Suprapubic skin (tissue), 4 donors: Measurements from ENCODE around the gene TMEM86B. TPM values are rescaled to one million over a fixed set of nuclear protein-coding genes. Genes with fewer than 3 reads are reported as not detected.

ENCODE experiments used
- DNase-seq, 2 donors: peaks; one replicate each; pipeline ENCODE4 v3.0.0-alpha.2; 2019; ENCODE audit warnings: low spot score in 2 of 2
- H3K27ac ChIP-seq: fragments of 200-600 bp; sonication (generic); one replicate; pipeline ENCODE4 v1.5.1; 2019
- H3K27me3 ChIP-seq: fragments of 200-600 bp; sonication (generic); one replicate; pipeline ENCODE4 v1.5.1; 2019
- H3K36me3 ChIP-seq: fragments of 200-600 bp; sonication (generic); one replicate; pipeline ENCODE4 v1.5.1; 2019
- H3K4me1 ChIP-seq: fragments of 200-600 bp; sonication (generic); one replicate; pipeline ENCODE4 v1.5.1; 2019
- H3K4me3 ChIP-seq: fragments of 200-600 bp; sonication (generic); one replicate; pipeline ENCODE4 v1.5.1; 2019; ENCODE audit warnings: mild to moderate bottlenecking
- H3K9me3 ChIP-seq: fragments of 200-600 bp; sonication (generic); one replicate; pipeline ENCODE4 v1.5.1; 2019
- EP300 ChIP-seq: sonication (generic); formaldehyde crosslinking; IDR thresholded peaks from one replicate; pipeline ENCODE4 v1.6.1; 2017; ENCODE audit warnings: antibody characterized with exemption
- POLR2A ChIP-seq, 2 donors: fragments of 450-650 bp; IDR thresholded peaks; one replicate each; pipeline ENCODE4 v1.6.1; 2017; ENCODE audit warnings: antibody characterized with exemption in 2 of 2, mild to moderate bottlenecking in 2 of 2, moderate library complexity in 2 of 2
- POLR2AphosphoS5 ChIP-seq, 3 donors: sonication (generic); formaldehyde crosslinking; IDR thresholded peaks; one replicate each; pipeline ENCODE4 v1.6.1; 2017; ENCODE audit warnings: antibody characterized with exemption in 3 of 3
- WGBS: methylation state at CpG from one replicate; pipeline ENCODE4 v1.1.5; 2018; 5-methylcytosine and 5-hydroxymethylcytosine counted together
- total RNA-seq, 4 donors: library from RNA; depleted of rRNA; stranded (reverse); fragments of >200 nt; gene quantifications; one replicate each; pipeline ENCODE4 v1.1.0, GENCODE V29; 2016
- TF ChIP-seq, protein P1 (sequence below), 2 donors: fragments of 200-600 bp in 1 of 2; fragments of 450-650 bp in 1 of 2; sonication (generic) in 1 of 2; IDR thresholded peaks; one replicate each; pipeline ENCODE4 v1.5.1; 2016 to 2019; ENCODE audit warnings: antibody characterized with exemption in 2 of 2, mild to moderate bottlenecking in 1 of 2, moderate library complexity in 1 of 2

Gene TMEM86B
- total RNA-seq, 4 donors from 2014 or later: 2.0 to 9.4 (median 4.2) TPM

DNA sequence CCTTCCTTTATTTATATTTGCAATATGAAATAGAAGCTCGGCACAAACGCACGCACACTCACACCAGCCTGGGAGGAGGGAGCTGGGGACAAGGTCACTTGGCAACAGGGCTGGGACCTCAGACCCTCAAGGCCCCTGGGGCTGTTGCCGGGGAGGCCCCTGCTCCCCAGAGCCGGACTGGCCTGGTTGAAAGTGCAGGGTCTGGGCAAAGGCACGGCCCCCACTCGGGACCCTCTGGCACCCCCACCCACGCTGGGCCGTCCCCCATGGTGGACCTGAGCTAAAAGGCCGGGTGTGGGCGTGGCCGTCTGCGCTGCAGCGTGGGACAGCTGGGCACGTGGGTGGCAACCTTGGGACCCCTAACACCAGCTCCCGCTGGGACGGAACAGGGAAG, 1.2 kb upstream of the TMEM86B start:
- no peak overlapping the region for H3K27ac ChIP-seq
- H3K27me3 ChIP-seq: no peaks in the 10 kb centered on the region
- no peaks in the 10 kb centered on the region for H3K9me3 ChIP-seq
- WGBS: 94% methylated on average over 17 of the region's 17 CpGs
- no peak overlapping the region for H3K4me3 ChIP-seq
- TF ChIP-seq, protein P1, sequence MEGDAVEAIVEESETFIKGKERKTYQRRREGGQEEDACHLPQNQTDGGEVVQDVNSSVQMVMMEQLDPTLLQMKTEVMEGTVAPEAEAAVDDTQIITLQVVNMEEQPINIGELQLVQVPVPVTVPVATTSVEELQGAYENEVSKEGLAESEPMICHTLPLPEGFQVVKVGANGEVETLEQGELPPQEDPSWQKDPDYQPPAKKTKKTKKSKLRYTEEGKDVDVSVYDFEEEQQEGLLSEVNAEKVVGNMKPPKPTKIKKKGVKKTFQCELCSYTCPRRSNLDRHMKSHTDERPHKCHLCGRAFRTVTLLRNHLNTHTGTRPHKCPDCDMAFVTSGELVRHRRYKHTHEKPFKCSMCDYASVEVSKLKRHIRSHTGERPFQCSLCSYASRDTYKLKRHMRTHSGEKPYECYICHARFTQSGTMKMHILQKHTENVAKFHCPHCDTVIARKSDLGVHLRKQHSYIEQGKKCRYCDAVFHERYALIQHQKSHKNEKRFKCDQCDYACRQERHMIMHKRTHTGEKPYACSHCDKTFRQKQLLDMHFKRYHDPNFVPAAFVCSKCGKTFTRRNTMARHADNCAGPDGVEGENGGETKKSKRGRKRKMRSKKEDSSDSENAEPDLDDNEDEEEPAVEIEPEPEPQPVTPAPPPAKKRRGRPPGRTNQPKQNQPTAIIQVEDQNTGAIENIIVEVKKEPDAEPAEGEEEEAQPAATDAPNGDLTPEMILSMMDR (IDR thresholded peaks at IDR 0.05): no peak
- TF ChIP-seq EP300: no peak
- no peak for TF ChIP-seq POLR2AphosphoS5 (IDR thresholded peaks at IDR 0.05)
- no peak for TF ChIP-seq POLR2A (IDR thresholded peaks at IDR 0.05)
- no peaks in the 10 kb centered on the region for H3K4me1 ChIP-seq
- DNase-seq: no peak
- peaks cover 82% of the 10 kb centered on the region for H3K36me3 ChIP-seq

DNA sequence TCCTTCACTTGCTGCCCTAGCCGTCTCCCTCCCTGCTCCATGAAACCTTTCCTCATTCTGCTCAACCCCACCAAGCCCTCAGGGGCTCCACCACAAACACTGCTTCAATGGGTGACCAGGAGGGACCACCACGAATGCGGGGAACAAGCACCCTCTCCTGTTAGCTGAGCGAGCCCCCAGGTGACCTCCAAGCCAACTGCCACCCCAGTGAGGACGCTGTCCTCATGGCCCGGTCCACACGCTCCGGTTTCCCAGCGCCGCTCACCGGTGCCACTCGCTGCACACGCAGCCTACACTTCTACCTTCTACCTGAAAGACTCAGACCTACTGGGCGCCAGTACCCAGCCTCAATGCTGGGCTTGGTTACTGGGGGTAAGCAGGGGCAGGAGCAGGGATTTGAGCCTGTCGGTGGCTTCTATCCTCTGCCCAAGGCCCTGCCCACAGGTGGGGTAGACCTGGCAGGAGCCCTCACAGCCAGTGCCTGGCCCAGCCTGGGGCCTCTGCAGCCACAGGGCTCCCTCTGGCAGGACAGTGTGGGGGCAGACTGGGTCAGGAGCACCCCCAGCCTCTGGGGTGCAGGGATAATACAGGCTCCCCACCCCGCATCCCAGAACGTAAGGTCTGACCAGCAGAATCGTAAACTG, 704 bp upstream of the TMEM86B start:
- Histone ChIP-seq H3K27ac (no peak overlapping the region), H3K4me3 (no peak overlapping the region), H3K4me1 (no peaks in the 10 kb centered on the region), H3K9me3 (no peaks in the 10 kb centered on the region), H3K27me3 (no peaks in the 10 kb centered on the region), H3K36me3 (peaks cover 77% of the 10 kb centered on the region)
- TF ChIP-seq, protein P1 (IDR thresholded peaks at IDR 0.05): no peak
- TF ChIP-seq EP300: no peak
- no peak for TF ChIP-seq POLR2AphosphoS5 (IDR thresholded peaks at IDR 0.05)
- no peak for TF ChIP-seq POLR2A (IDR thresholded peaks at IDR 0.05)
- DNase-seq: no peak
- 90% methylated on average over 18 of the region's 18 CpGs for WGBS

- H3K4me3 ChIP-seq: no peak overlapping the region
- TF ChIP-seq EP300 (no peak), POLR2AphosphoS5 (IDR thresholded peaks at IDR 0.05) (no peak)
- TF ChIP-seq, protein P1 (IDR thresholded peaks at IDR 0.05): no peak
- WGBS: 76% methylated on average over 8 of the region's 17 CpGs
- H3K9me3 ChIP-seq: no peaks in the 10 kb centered on the region
- no peaks in the 10 kb centered on the region for H3K4me1 ChIP-seq
- no peak overlapping the region for H3K27ac ChIP-seq
- H3K36me3 ChIP-seq: peaks cover 69% of the 10 kb centered on the region
- DNase-seq: no peak
- H3K27me3 ChIP-seq: no peaks in the 10 kb centered on the region
Observed at GRCh38 chr19:55228015-55228391, 560 bp downstream of the TMEM86B start.

DNA sequence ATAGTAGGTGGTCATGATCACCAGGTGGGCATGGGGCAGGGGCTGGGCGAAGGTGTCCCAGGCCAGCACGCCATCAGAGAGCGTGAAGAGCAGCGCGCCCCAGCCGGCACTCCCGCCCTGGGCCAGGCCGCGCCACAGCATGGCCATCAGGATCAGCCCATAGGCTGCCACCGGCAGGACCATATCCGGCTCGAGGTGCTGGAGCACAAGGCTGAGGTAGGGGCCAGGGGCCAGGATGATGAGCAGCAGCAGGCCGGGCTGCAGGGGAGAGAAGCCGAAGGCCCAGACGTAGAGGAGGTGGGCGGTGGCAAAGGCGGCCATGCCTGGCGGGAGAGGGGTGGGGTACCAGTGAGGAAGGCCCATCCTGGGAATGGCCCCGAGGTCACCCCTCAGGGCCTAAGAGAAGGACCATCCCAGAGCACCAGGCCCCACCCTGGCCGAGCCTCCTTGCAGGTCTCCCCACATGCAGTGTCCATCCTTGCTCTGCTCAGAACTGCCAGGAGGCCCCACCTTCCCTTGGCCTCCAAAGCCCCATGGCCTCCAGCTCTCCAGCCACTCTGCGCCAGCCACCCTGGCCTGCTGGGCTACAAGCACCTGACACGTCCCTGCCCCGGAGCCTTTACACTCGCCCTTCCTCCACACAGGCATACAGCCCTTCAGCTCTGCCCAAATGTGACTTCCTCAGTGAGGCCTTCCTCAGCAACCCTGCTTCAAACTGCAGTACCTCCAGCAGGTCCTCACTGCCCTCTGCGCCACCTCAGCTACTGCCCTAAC, 1.1 kb downstream of the TMEM86B start:
- Histone ChIP-seq H3K9me3 (no peaks in the 10 kb centered on the region), H3K27ac (no peak overlapping the region), H3K27me3 (no peaks in the 10 kb centered on the region), H3K36me3 (peaks cover 63% of the 10 kb centered on the region), H3K4me3 (no peak overlapping the region), H3K4me1 (no peaks in the 10 kb centered on the region)
- TF ChIP-seq, protein P1 (IDR thresholded peaks at IDR 0.05): no peak
- TF ChIP-seq POLR2AphosphoS5 (IDR thresholded peaks at IDR 0.05) (no peak), POLR2A (IDR thresholded peaks at IDR 0.05) (no peak), EP300 (no peak)
- WGBS: 87% methylated on average over 18 of the region's 25 CpGs
- DNase-seq: no peak

- no peak for DNase-seq
- H3K27me3 ChIP-seq: no peaks in the 10 kb centered on the region
- no peaks in the 10 kb centered on the region for H3K4me1 ChIP-seq
- no peak overlapping the region for H3K27ac ChIP-seq
- no peak overlapping the region for H3K4me3 ChIP-seq
- no peaks in the 10 kb centered on the region for H3K9me3 ChIP-seq
- WGBS: 83% methylated on average over 17 of the region's 18 CpGs
- TF ChIP-seq, protein P1 (IDR thresholded peaks at IDR 0.05): no peak
- TF ChIP-seq EP300 (no peak), POLR2AphosphoS5 (IDR thresholded peaks at IDR 0.05) (no peak)
- peaks cover 57% of the 10 kb centered on the region for H3K36me3 ChIP-seq
Observed at GRCh38 chr19:55226788-55227187, 1.8 kb downstream of the TMEM86B start.
